Keratinocyte (primary cell): Measurements from ENCODE around the gene MTMR1. TPM values are rescaled to one million over a fixed set of nuclear protein-coding genes. Genes with fewer than 3 reads are reported as not detected.

Source experiments
- DNase-seq: peaks from one replicate; pipeline ENCODE4 v3.0.0-alpha.2; 2011; ENCODE audit warnings: low read depth, missing footprints, low spot score
- FAIRE-seq: peaks from 2 replicates; lab custom pipeline; 2011; peaks lifted over from hg19 to GRCh38; lab: Jason Lieb, UNC
- H2AFZ ChIP-seq: 2 replicates; pipeline ENCODE4 v1.6.0; 2012; ENCODE audit warnings: low read length, control low read depth, inconsistent platforms; ENCODE audit not compliant: control insufficient read depth
- H3K27ac ChIP-seq: 2 replicates; pipeline ENCODE4 v1.5.1; 2011; ENCODE audit warnings: low read length; ENCODE audit not compliant: control insufficient read depth, insufficient read depth
- H3K27me3 ChIP-seq: 3 replicates; pipeline ENCODE4 v1.6.0; 2011; ENCODE audit warnings: low read length; ENCODE audit not compliant: control insufficient read depth, insufficient read depth; ENCODE audit errors: extremely low read depth
- H3K36me3 ChIP-seq, 2 experiments: 2 replicates in 1 of 2; 3 replicates in 1 of 2; pipeline ENCODE4 v1.5.1; 2011; ENCODE audit warnings: low read length in 2 of 2, mild to moderate bottlenecking in 1 of 2; ENCODE audit not compliant: control insufficient read depth in 2 of 2, insufficient read depth in 2 of 2; ENCODE audit errors: extremely low read depth in 1 of 2
- H3K4me1 ChIP-seq: 3 replicates; pipeline ENCODE4 v1.5.1; 2011; ENCODE audit warnings: low read length; ENCODE audit not compliant: control insufficient read depth, insufficient read depth; ENCODE audit errors: extremely low read depth
- H3K4me2 ChIP-seq: 3 replicates; pipeline ENCODE4 v1.6.0; 2011; ENCODE audit warnings: low read depth, low read length; ENCODE audit not compliant: control insufficient read depth, insufficient read depth; ENCODE audit errors: extremely low read depth
- H3K4me3 ChIP-seq, 3 experiments: fragments of 200-600 bp in 1 of 3; sonication (generic) in 1 of 3; 2 replicates in 2 of 3; 3 replicates in 1 of 3; pipeline ENCODE4 v1.5.1; 2011 to 2016; ENCODE audit warnings: low read length in 3 of 3, mild to moderate bottlenecking in 3 of 3, control low read depth in 2 of 3, inconsistent platforms in 1 of 3, low read depth in 1 of 3, mixed read lengths in 1 of 3, mixed run types in 1 of 3, moderate library complexity in 1 of 3; ENCODE audit not compliant: control insufficient read depth in 2 of 3, insufficient read depth in 2 of 3; ENCODE audit errors: extremely low read depth in 1 of 3
- H3K79me2 ChIP-seq: 2 replicates; pipeline ENCODE4 v1.6.0; 2012; ENCODE audit warnings: low read length; ENCODE audit not compliant: control insufficient read depth, insufficient read depth
- H3K9ac ChIP-seq: 3 replicates; pipeline ENCODE4 v1.6.0; 2011; ENCODE audit warnings: low read length; ENCODE audit not compliant: control insufficient read depth, insufficient read depth; ENCODE audit errors: extremely low read depth
- H3K9me1 ChIP-seq: 3 replicates; pipeline ENCODE4 v1.6.0; 2011; ENCODE audit warnings: low read length; ENCODE audit not compliant: control insufficient read depth, insufficient read depth; ENCODE audit errors: extremely low read depth
- H3K9me3 ChIP-seq: 2 replicates; pipeline ENCODE4 v1.5.1; 2012; ENCODE audit warnings: low read depth, low read length; ENCODE audit not compliant: control insufficient read depth
- H4K20me1 ChIP-seq: 3 replicates; pipeline ENCODE4 v1.6.0; 2011; ENCODE audit warnings: low read length; ENCODE audit not compliant: control insufficient read depth, insufficient read depth; ENCODE audit errors: extremely low read depth
- CTCF ChIP-seq, 3 experiments: IDR thresholded peaks in 1 of 3; conservative IDR thresholded peaks in 1 of 3; optimal IDR thresholded peaks in 1 of 3; 2 replicates in 2 of 3; 3 replicates in 1 of 3; pipeline versions ENCODE3 to v1.5.1; 2011; ENCODE audit warnings: low read length in 3 of 3, mild to moderate bottlenecking in 3 of 3, moderate library complexity in 2 of 3, control low read depth in 1 of 3, inconsistent platforms in 1 of 3; ENCODE audit not compliant: insufficient read depth in 2 of 3; ENCODE audit errors: extremely low read depth in 1 of 3
- EZH2 ChIP-seq: IDR thresholded peaks from one replicate; pipeline ENCODE4 v1.6.1; 2012; ENCODE audit warnings: inconsistent platforms, mild to moderate bottlenecking, low read length, moderate library complexity
- dilution Hi-C: fragments of 300-500 bp; cut with MboI; formaldehyde crosslinking; loops from one replicate; pipeline ENCODE4 v1.7.0; 2020; ENCODE audit warnings: low sequenced_read_pairs; ENCODE audit not compliant: extremely low pct_ligation_motif_present
- polyA plus RNA-seq, 5 experiments: library from polyadenylated mRNA; depleted of rRNA in 3 of 5; stranded (reverse) in 3 of 5; stranded (forward) in 1 of 5; unstranded in 1 of 5; fragments of >200 nt; gene quantifications; 1 replicate in 1 of 5; 2 replicates in 3 of 5; 3 replicates in 1 of 5; pipeline versions ENCODE4 v1.2.1 to v1.2.3, GENCODE V29; 2011 to 2012; ENCODE audit warnings: missing spikeins in 2 of 5, low read depth in 1 of 5, low replicate concordance in 1 of 5

Gene MTMR1
- polyA plus RNA-seq, 1 donor (not counting 4 experiments of a cell fraction or from before 2014, with no cell fraction given) = 45.6 TPM

- no peaks in the 10 kb centered on the region for H3K9me1 ChIP-seq
- no peaks in the 10 kb centered on the region for H4K20me1 ChIP-seq
- H3K36me3 ChIP-seq = peaks cover 0 to 4% of the 10 kb centered on the region in 2 experiments
- no peak overlapping the region for H2AFZ ChIP-seq
- FAIRE-seq (no peak), DNase-seq (no peak)
- no peak overlapping the region for H3K27ac ChIP-seq
- H3K4me1 ChIP-seq = peaks cover 25% of the 10 kb centered on the region
- H3K9me3 ChIP-seq = no peaks in the 10 kb centered on the region
- TF ChIP-seq CTCF (optimal IDR thresholded peaks at IDR 0.05 in 1 of 3, IDR thresholded peaks at IDR 0.05 in 1 of 3, conservative IDR thresholded peaks at IDR 0.05 in 1 of 3; ENCODE audit: extremely low read depth in 1 of 3, insufficient read depth in 2 of 3, low read length in 3 of 3) = no peak
- TF ChIP-seq EZH2 = no peak
- dilution Hi-C loops = no loop called here
- no peak overlapping the region for H3K4me2 ChIP-seq
- H3K79me2 ChIP-seq = peaks cover 47% of the 10 kb centered on the region
- H3K9ac ChIP-seq = no peak overlapping the region
- H3K27me3 ChIP-seq = no peaks in the 10 kb centered on the region
- H3K4me3 ChIP-seq = no peak overlapping the region
These were observed 3.7 kb downstream of the MTMR1 start for GRCh38 chrX:150696866-150697265.

GRCh38 chrX:150697641-150698040 is 4.4 kb downstream of the MTMR1 start:
- Histone ChIP-seq H2AFZ (no peak overlapping the region), H3K36me3 (peaks cover 0 to 4% of the 10 kb centered on the region in 2 experiments), H3K4me2 (no peak overlapping the region), H3K9ac (no peak overlapping the region), H3K4me3 (no peak overlapping the region), H4K20me1 (no peaks in the 10 kb centered on the region), H3K9me1 (no peaks in the 10 kb centered on the region), H3K79me2 (peaks cover 47% of the 10 kb centered on the region), H3K4me1 (peaks cover 25% of the 10 kb centered on the region), H3K27ac (no peak overlapping the region), H3K27me3 (no peaks in the 10 kb centered on the region), H3K9me3 (no peaks in the 10 kb centered on the region)
- FAIRE-seq (no peak), DNase-seq (no peak)
- TF ChIP-seq EZH2 (no peak), CTCF (optimal IDR thresholded peaks at IDR 0.05 in 1 of 3, IDR thresholded peaks at IDR 0.05 in 1 of 3, conservative IDR thresholded peaks at IDR 0.05 in 1 of 3; ENCODE audit: extremely low read depth in 1 of 3, insufficient read depth in 2 of 3, low read length in 3 of 3) (no peak)
- dilution Hi-C loops = no loop called here
